HCEC 1CT (cell line): ENCODE data around the gene ZNF253.
"Not testable (repeated sequence)": the region's sequence is repeated elsewhere in the genome, so short reads cannot be mapped to it uniquely, and the experiment has no call there.

Source experiments
- DNase-seq: peaks from one replicate; pipeline ENCODE4 v3.0.0-alpha.2; 2017

Gene ZNF253

DNA sequence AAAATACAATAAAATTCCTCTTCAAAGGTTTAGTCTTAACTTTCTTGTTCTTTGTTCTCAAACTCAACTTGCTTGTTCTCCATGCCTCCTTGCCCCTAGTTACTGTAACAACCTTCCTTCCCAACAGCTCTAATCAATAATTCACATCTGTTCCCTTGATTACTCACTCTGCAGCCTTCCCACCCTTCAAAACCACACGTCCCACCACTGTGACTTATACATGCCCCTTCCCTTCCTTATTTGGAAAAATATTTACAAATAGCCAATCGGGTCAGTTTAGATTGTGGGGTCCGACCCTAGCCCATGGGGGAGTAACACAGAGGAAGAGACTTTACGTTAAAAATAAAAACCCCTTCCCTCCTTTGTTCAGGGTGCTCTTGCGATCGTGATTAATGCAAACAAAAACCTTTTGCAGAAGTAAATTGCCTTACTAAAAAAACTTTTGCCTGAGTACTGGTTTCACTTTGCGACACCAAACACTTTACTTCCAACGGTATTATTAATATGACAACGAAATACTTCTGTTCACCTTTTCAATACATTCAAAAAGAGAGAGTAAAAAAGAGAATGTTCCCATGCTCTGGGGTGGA is 34.6 kb downstream of the ZNF253 start:
- DNase-seq = peak; percentile 80

DNA sequence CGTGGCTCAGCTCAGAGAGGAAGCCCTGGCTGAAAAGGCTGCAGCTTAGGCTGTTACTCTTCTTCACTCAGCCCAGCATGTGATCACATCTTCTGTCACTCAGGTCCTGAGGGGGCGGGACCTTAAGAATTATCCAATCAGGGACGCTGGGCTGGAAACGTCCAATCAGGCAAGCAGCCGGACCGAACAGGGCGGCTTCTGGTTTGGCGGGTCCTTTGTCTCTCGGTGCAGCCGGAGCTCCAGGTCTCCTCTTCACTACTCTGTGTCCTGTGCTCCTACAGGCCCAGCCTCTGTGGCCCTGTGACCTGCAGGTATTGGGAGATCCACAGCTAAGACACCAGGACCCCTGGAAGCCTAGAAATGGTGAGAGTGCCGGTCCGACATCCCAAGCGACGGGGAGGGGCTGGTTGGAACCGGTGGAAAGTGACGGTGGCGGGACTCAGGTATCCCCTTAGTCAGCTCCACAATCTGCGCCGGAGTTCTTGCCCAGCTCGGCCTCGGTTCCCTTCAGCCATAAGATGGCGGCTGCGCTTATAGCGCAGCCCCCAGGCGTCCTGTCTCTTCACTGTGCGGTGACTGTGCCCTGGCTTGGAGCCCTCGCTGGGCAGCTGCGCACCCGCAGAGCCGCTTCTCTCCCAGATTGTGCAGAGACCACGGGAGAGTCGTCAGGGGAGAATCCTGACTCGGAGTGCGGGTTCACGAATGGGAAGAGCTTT is 35.2 kb downstream of the ZNF253 start, which contains the start of gene ZNF93:
ZNF93 (plus strand) TSS at position 218 of the 716 bp plus-strand sequence; CDS start at position 361, 143 bp downstream.
- peak; percentile 87 for DNase-seq

DNA sequence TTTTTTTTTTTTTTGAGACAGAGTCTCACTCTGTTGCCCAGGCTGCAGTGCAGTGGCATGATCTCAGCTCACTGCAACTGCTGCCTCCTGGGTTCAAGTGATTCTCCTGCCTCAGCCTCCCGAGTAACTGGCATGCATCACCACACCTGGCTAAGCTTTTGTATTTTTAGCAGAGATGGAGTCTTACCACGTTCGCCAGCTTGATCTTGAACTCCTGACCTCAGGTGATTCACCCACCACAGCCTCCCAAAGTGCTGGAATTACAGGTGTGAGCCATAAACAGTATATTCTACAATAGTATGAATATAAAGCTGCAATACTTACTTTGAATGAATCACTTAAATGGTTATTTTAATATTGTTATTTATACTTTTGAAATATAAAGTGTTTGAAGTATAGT is 41.9 kb downstream of the ZNF253 start:
- DNase-seq = not testable (repeated sequence)

- no peak for DNase-seq
Measured at GRCh38 chr19:19909654-19910053, 44.0 kb downstream of the ZNF253 start.

DNA sequence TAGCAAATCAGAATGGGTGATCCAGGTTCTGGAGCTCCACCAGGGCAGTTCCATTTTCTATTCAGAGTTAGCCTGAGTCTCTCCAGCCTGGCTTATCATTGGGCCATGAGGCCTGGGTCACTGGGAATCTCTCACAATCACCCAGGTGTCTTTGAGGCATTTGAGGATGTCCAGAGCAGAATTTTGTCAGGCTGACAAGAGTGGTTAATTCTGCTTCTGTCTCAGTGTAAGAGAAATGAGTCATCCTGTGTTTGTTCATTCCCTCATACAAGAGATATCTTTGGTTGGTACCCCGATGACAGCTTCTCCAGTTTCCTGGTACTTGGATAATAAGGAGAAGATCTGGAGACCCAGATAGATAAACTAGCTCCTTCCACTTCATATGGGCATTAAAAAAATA is 45.5 kb downstream of the ZNF253 start:
- DNase-seq = no peak

DNA sequence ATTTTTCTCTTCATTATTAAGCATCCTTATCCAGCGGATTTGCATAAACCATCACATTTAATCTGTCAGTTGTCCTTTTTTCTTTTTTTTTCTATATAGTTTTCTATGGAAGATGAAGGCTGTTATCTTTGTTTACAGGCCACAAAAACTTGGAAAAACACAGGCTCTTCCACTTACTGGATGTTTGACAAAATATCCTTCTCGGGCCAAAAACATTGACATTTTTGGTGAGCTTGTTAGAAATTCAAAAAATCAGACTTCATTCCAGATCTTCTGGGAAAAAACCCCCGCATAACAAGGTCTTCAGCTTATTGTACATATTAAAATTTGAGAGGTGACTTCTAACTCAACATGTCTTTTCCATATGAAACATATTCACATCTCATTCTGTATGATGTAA is 48.9 kb downstream of the ZNF253 start:
- no peak for DNase-seq

GRCh38 chr19:19930417-19930816 is 64.7 kb downstream of the ZNF253 start:
- DNase-seq = not testable (repeated sequence)

DNA sequence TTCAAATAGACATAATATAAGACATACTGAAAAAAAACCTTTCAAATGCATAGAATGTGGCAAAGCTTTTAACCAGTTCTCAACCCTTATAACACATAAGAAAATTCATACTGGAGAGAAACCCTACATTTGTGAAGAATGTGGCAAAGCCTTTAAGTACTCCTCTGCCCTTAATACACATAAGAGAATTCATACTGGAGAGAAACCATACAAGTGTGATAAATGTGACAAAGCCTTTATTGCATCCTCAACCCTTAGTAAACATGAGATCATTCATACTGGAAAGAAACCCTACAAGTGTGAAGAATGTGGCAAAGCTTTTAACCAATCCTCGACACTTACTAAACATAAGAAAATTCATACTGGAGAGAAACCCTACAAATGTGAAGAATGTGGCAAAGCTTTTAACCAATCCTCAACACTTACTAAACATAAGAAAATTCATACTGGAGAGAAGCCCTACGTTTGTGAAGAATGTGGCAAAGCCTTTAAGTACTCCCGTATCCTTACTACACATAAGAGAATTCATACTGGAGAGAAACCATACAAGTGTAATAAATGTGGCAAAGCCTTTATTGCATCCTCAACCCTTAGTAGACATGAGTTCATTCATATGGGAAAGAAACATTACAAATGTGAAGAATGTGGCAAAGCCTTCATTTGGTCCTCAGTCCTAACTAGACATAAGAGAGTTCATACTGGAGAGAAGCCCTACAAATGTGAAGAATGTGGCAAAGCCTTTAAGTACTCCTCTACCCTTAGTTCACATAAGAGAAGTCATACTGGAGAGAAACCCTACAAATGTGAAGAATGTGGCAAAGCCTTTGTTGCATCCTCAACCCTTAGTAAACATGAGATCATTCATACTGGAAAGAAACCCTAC is 68.0 kb downstream of the ZNF253 start:
- not testable (repeated sequence) for DNase-seq

DNA sequence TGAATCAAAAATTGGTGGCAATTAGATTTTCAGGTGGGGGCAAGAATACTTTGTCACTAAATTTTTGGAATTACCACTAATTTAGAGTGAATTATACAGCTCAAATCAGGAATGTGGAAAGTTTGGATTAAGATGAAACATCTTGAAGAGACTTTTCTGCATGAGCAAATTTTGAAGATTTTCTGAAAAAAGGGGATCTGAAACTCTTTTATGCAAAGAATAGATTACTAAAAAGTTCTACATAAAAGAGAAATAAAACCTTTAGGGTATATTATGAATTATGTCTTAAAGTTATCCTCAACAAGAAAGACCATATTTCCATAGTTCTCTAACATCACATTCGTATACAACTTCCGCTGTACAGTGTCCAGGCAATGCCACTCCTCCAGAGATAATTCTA is 71.7 kb downstream of the ZNF253 start:
- no peak for DNase-seq

DNA sequence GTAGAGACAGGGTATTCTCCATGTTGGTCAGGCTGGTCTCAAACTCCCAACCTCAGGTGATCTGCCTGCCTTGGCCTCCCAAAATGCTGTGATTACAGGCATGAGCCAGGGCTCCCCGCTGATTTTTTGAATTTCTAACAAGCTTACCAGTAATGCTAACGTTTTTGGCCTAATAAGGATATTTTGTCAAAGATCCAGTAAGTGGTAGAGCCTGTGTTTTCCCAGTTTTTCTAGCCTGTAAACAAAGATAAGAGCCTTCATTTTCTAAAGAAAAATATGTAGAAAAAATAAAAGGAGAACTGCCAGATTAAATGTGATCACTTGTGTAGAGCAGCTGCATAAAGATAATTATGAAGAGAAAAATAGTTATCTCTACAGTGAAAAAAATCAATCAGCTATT is 72.8 kb downstream of the ZNF253 start:
- DNase-seq = no peak

DNA sequence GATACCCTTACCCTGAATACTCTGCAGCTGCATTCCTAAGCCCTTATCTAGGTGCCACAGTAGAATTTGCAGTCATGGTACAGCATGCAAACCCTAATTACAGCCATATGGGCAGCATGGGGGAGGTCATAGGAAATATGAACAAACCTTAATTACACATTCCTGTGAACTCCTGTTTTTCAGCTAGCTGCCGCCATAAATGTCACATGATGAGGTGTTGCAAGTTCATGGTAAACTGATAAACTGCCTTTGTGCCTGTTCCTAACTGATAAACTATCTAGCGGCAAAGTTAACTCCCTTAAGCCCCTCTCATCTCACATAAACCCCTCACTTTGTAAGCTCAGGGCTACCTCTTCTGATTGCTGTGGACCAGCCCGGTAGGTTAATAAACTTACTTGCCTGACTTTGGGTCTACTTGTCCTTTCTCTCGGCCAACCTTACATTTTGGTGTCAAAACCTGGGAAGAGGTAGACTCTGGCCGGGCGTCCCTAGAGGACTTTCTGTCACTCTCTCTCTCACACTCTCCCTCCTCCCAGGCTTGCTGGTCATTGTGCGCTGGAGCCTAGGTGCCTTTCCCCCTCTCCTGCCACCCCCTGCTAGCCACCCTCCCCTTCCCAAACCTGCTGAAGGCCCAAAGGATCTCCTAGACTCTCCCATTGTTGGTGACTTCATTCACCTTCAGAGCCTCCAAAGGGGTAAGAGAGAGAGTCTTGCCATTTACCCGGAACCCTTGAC is 78.3 kb downstream of the ZNF253 start:
- no peak for DNase-seq
